GM19372 (cell line): ENCODE data around the gene ATF4.
"Not testable (repeated sequence)": the region's sequence is repeated elsewhere in the genome, so short reads cannot be mapped to it uniquely, and the experiment has no call there.

ENCODE experiments used
- ATAC-seq: cut with Tn5 transposase; IDR thresholded peaks from one replicate; pipeline ENCODE4 v1.9.1; 2021; ENCODE audit warnings: mild to moderate bottlenecking, low read depth, moderate library complexity; ENCODE audit not compliant: unreplicated experiment

Gene ATF4

GRCh38 chr22:39510529-39511149 lies 9.7 kb upstream of the ATF4 start:
- no peak for ATAC-seq

- no peak for ATAC-seq
These were observed 9.1 kb upstream of the ATF4 start for GRCh38 chr22:39511226-39511625.

- ATAC-seq: no peak
These were observed 8.3 kb upstream of the ATF4 start for GRCh38 chr22:39512026-39512425.

GRCh38 chr22:39513791-39514190 lies 6.6 kb upstream of the ATF4 start:
- ATAC-seq: no peak

- ATAC-seq: no peak
These were observed 5.9 kb upstream of the ATF4 start for GRCh38 chr22:39514373-39514973.

GRCh38 chr22:39515266-39516050 lies 4.9 kb upstream of the ATF4 start:
- no peak for ATAC-seq

- no peak for ATAC-seq
These were observed 2.9 kb upstream of the ATF4 start for GRCh38 chr22:39517470-39517869.

GRCh38 chr22:39518144-39518786 lies 2.1 kb upstream of the ATF4 start:
- ATAC-seq: no peak

- ATAC-seq: no peak
These were observed 1.2 kb upstream of the ATF4 start for GRCh38 chr22:39518996-39519680.

GRCh38 chr22:39519681-39520225 lies 609 bp upstream of the ATF4 start:
- peak; percentile 59 for ATAC-seq

- not testable (repeated sequence) for ATAC-seq
These were observed 934 bp downstream of the ATF4 start for GRCh38 chr22:39521106-39521885.

GRCh38 chr22:39522091-39522490 lies 1.7 kb downstream of the ATF4 start:
- not testable (repeated sequence) for ATAC-seq

- ATAC-seq: no peak
These were observed 2.4 kb downstream of the ATF4 start for GRCh38 chr22:39522567-39523300.

GRCh38 chr22:39524089-39524752 lies 3.9 kb downstream of the ATF4 start:
- no peak for ATAC-seq

- no peak for ATAC-seq
These were observed 4.6 kb downstream of the ATF4 start for GRCh38 chr22:39524753-39525657.

GRCh38 chr22:39525658-39525975 lies 5.3 kb downstream of the ATF4 start:
- no peak for ATAC-seq

GRCh38 chr22:39526736-39527171 lies 6.4 kb downstream of the ATF4 start:
- no peak for ATAC-seq
